Liver (tissue), 9 donors: ENCODE measurements around the gene SPATS2L. TPM values are rescaled to one million over a fixed set of nuclear protein-coding genes. Genes with fewer than 3 reads are reported as not detected.
A peak's percentile ranks its signal among the peaks of the same experiment; 100 is the strongest.

ENCODE experiments used
- DNase-seq: peaks from one replicate; pipeline ENCODE4 v3.0.0-alpha.2; 2017; ENCODE audit warnings: low spot score
- H3K27ac ChIP-seq, 2 donors: one replicate each; pipeline ENCODE4 v1.7.0; 2013; ENCODE audit warnings: inconsistent platforms in 2 of 2, low read length in 2 of 2, control low read depth in 1 of 2, low read depth in 1 of 2, mild to moderate bottlenecking in 1 of 2
- H3K27me3 ChIP-seq, 4 donors: one replicate each; pipeline versions ENCODE4 v1.6.1 to v1.7.0; 2013; ENCODE audit warnings: low read length in 3 of 4, inconsistent platforms in 1 of 4, mild to moderate bottlenecking in 1 of 4, moderate library complexity in 1 of 4; ENCODE audit not compliant: control insufficient read depth in 4 of 4, insufficient read depth in 4 of 4
- H3K36me3 ChIP-seq, 4 donors: one replicate each; pipeline versions ENCODE4 v1.6.1 to v1.7.0; 2013; ENCODE audit warnings: low read length in 3 of 4, mild to moderate bottlenecking in 3 of 4, low read depth in 1 of 4, moderate library complexity in 1 of 4; ENCODE audit not compliant: control insufficient read depth in 4 of 4, insufficient read depth in 3 of 4
- H3K4me1 ChIP-seq, 4 donors: one replicate each; pipeline versions ENCODE4 v1.6.1 to v1.7.0; 2013; ENCODE audit warnings: low read length in 3 of 4, mild to moderate bottlenecking in 3 of 4, moderate library complexity in 1 of 4; ENCODE audit not compliant: control insufficient read depth in 4 of 4, insufficient read depth in 4 of 4
- H3K4me3 ChIP-seq, 3 donors: one replicate each; pipeline versions ENCODE4 v1.6.1 to v1.7.0; 2013; ENCODE audit warnings: low read length in 3 of 3, control low read depth in 1 of 3, low read depth in 1 of 3, mild to moderate bottlenecking in 1 of 3
- H3K9ac ChIP-seq, 2 donors: one replicate each; pipeline ENCODE4 v1.7.0; 2013; ENCODE audit warnings: low read length in 2 of 2, mild to moderate bottlenecking in 2 of 2, moderate library complexity in 2 of 2, control low read depth in 1 of 2, low read depth in 1 of 2
- H3K9me3 ChIP-seq, 4 donors: one replicate each; pipeline versions ENCODE4 v1.6.1 to v1.7.0; 2013; ENCODE audit warnings: low read length in 3 of 4; ENCODE audit not compliant: control insufficient read depth in 4 of 4
- EGR1 ChIP-seq, 2 donors: IDR thresholded peaks; 2 replicates each; pipeline ENCODE4 v1.6.1; 2016 to 2018; ENCODE audit warnings: antibody characterized with exemption in 2 of 2, low read depth in 2 of 2
- FOXA1 ChIP-seq: IDR thresholded peaks from 2 replicates; pipeline ENCODE4 v1.6.1; 2016; ENCODE audit warnings: antibody characterized with exemption
- FOXA2 ChIP-seq: IDR thresholded peaks from 2 replicates; pipeline ENCODE4 v1.6.1; 2016; ENCODE audit warnings: antibody characterized with exemption
- GABPA ChIP-seq, 2 donors: IDR thresholded peaks in 1 of 2; conservative IDR thresholded peaks in 1 of 2; 2 replicates each; pipeline ENCODE4 v1.6.1; 2016; ENCODE audit warnings: antibody characterized with exemption in 2 of 2, mild to moderate bottlenecking in 1 of 2, moderate library complexity in 1 of 2
- HNF4A ChIP-seq, 2 donors: conservative IDR thresholded peaks; 2 replicates each; pipeline ENCODE4 v1.6.1; 2016; ENCODE audit warnings: antibody characterized with exemption in 2 of 2, mild to moderate bottlenecking in 2 of 2
- HNF4G ChIP-seq: IDR thresholded peaks from 2 replicates; pipeline ENCODE4 v1.6.1; 2016; ENCODE audit warnings: antibody characterized with exemption
- JUND ChIP-seq, 2 donors: IDR thresholded peaks; 2 replicates each; pipeline ENCODE4 v1.6.1; 2016; ENCODE audit warnings: antibody characterized with exemption in 2 of 2
- NR2F2 ChIP-seq: IDR thresholded peaks from 2 replicates; pipeline ENCODE4 v1.6.1; 2016; ENCODE audit warnings: antibody characterized with exemption
- RAD21 ChIP-seq, 2 donors: IDR thresholded peaks; 2 replicates each; pipeline ENCODE4 v1.6.1; 2016; ENCODE audit warnings: antibody characterized with exemption in 2 of 2, mild to moderate bottlenecking in 2 of 2
- RXRA ChIP-seq, 2 donors: IDR thresholded peaks; 2 replicates each; pipeline ENCODE4 v1.6.1; 2017 to 2018; ENCODE audit warnings: antibody characterized with exemption in 2 of 2, mild to moderate bottlenecking in 1 of 2
- SP1 ChIP-seq: IDR thresholded peaks from 2 replicates; pipeline ENCODE4 v1.6.1; 2018; ENCODE audit warnings: antibody characterized with exemption, mild to moderate bottlenecking
- TAF1 ChIP-seq: conservative IDR thresholded peaks from 2 replicates; pipeline ENCODE4 v1.6.1; 2016; ENCODE audit warnings: antibody characterized with exemption, mild to moderate bottlenecking
- YY1 ChIP-seq: IDR thresholded peaks from 2 replicates; pipeline ENCODE4 v1.6.1; 2016; ENCODE audit warnings: antibody characterized with exemption, mild to moderate bottlenecking
- WGBS: extraction: QIAGEN DNeasy Blood & Tissue Kit; methylation state at CpG from one replicate; pipeline ENCODE4 v1.1.7; 2013; 5-methylcytosine and 5-hydroxymethylcytosine counted together
- polyA plus RNA-seq, 2 donors: library from polyadenylated mRNA; stranded (reverse) in 1 of 2; unstranded in 1 of 2; fragments of 200-250 nt in 1 of 2; fragments of >200 nt in 1 of 2; fragmentation: Nextera tagmentation in 1 of 2; extraction: Ambion mirVana in 1 of 2; gene quantifications; one replicate each; pipeline versions ENCODE4 v1.2.1 to v1.2.3, GENCODE V29; 2013 to 2015
- total RNA-seq, 2 donors: library from RNA; depleted of rRNA; stranded (reverse); fragments of >200 nt; gene quantifications; one replicate each; pipeline ENCODE4 v1.2.3, GENCODE V29; 2014
- TF ChIP-seq, protein P1 (sequence below): fragments of 150-350 bp; IDR thresholded peaks from 2 replicates; pipeline ENCODE4 v1.5.1; 2017; ENCODE audit warnings: improper control_type of control experiment, low read depth, low read length; ENCODE audit not compliant: missing input control
- TF ChIP-seq, protein P2 (sequence below): IDR thresholded peaks from 2 replicates; pipeline ENCODE4 v1.6.1; 2016; ENCODE audit warnings: antibody characterized with exemption
- TF ChIP-seq, protein P3 (sequence below): IDR thresholded peaks from 2 replicates; pipeline ENCODE4 v1.6.1; 2016; ENCODE audit warnings: antibody characterized with exemption
- TF ChIP-seq, protein P4 (sequence below): IDR thresholded peaks from 2 replicates; pipeline ENCODE4 v1.6.1; 2016; ENCODE audit warnings: antibody characterized with exemption, mild to moderate bottlenecking
- TF ChIP-seq, protein P5 (sequence below): IDR thresholded peaks from 2 replicates; pipeline ENCODE4 v1.6.1; 2016; ENCODE audit warnings: antibody characterized with exemption
- donor health status: healthy.
- donor health status: healthy.
- donor health status: healthy.
- donor health status: healthy.
- donor health status: healthy.

The SPATS2L gene
- total and polyA plus RNA-seq, 4 donors = 31.4 to 49.9 (median 42.4) TPM

DNA sequence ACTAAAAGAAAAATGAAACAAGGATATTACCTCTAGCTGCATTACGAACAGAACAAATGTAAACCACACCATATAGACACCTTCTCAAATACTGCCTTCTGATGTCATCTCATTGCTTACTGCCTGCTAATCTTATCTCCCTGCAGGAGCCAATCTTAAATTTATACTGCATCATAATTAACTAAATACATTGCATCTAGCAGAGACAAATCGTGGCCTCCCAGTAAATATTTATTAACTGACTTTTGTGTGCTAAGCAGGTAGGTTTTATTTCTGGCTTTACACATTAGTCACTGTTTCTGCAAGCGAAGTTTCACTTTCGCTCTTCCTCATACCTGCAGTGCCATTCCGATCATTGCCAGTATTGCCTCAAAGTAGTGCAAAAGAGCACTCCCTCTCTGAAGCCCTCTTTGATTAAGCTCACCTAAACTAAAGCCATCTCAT lies 67.5 kb downstream of the SPATS2L start:
- DNase-seq = no peak
- peaks cover 16 to 60% (median 55%) of the 10 kb centered on the region in 4 donors for H3K4me1 ChIP-seq
- H3K27ac ChIP-seq = peak overlapping the region; percentile 70 to 92
- WGBS = 14% methylated on average over 5 of the region's 5 CpGs
- peak overlapping the region in 2 of 3 donors; percentile 29 to 40 for H3K4me3 ChIP-seq
- no peaks in the 10 kb centered on the region for H3K27me3 ChIP-seq
- H3K9me3 ChIP-seq = no peaks in the 10 kb centered on the region
- H3K9ac ChIP-seq = peak overlapping the region in 1 of 2 donors; percentile 17
- no peak for TF ChIP-seq SP1
- TF ChIP-seq JUND (IDR thresholded peaks at IDR 0.05) = peak; percentile 33 to 66
- TF ChIP-seq, protein P1, sequence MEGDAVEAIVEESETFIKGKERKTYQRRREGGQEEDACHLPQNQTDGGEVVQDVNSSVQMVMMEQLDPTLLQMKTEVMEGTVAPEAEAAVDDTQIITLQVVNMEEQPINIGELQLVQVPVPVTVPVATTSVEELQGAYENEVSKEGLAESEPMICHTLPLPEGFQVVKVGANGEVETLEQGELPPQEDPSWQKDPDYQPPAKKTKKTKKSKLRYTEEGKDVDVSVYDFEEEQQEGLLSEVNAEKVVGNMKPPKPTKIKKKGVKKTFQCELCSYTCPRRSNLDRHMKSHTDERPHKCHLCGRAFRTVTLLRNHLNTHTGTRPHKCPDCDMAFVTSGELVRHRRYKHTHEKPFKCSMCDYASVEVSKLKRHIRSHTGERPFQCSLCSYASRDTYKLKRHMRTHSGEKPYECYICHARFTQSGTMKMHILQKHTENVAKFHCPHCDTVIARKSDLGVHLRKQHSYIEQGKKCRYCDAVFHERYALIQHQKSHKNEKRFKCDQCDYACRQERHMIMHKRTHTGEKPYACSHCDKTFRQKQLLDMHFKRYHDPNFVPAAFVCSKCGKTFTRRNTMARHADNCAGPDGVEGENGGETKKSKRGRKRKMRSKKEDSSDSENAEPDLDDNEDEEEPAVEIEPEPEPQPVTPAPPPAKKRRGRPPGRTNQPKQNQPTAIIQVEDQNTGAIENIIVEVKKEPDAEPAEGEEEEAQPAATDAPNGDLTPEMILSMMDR = no peak
- peak; percentile 5 for TF ChIP-seq FOXA2
- TF ChIP-seq HNF4A (conservative IDR thresholded peaks at IDR 0.05) = peak; percentile 21 to 38
- no peak for TF ChIP-seq HNF4G
- no peak for TF ChIP-seq NR2F2
- TF ChIP-seq, protein P2, sequence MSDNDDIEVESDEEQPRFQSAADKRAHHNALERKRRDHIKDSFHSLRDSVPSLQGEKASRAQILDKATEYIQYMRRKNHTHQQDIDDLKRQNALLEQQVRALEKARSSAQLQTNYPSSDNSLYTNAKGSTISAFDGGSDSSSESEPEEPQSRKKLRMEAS = peak; percentile 31
- TF ChIP-seq TAF1 = no peak
- no peak for TF ChIP-seq GABPA (IDR thresholded peaks at IDR 0.05 in 1 of 2, conservative IDR thresholded peaks at IDR 0.05 in 1 of 2)
- no peak for TF ChIP-seq EGR1 (IDR thresholded peaks at IDR 0.05; ENCODE audit: low read depth in 2 of 2)
- TF ChIP-seq FOXA1 = no peak
- TF ChIP-seq, protein P3, sequence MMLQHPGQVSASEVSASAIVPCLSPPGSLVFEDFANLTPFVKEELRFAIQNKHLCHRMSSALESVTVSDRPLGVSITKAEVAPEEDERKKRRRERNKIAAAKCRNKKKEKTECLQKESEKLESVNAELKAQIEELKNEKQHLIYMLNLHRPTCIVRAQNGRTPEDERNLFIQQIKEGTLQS = peak; percentile 67
- peak; percentile 32 to 50 for TF ChIP-seq RAD21 (IDR thresholded peaks at IDR 0.05)
- TF ChIP-seq RXRA (IDR thresholded peaks at IDR 0.05) = peak in 1 of 2 donors; percentile 39
- TF ChIP-seq, protein P4, sequence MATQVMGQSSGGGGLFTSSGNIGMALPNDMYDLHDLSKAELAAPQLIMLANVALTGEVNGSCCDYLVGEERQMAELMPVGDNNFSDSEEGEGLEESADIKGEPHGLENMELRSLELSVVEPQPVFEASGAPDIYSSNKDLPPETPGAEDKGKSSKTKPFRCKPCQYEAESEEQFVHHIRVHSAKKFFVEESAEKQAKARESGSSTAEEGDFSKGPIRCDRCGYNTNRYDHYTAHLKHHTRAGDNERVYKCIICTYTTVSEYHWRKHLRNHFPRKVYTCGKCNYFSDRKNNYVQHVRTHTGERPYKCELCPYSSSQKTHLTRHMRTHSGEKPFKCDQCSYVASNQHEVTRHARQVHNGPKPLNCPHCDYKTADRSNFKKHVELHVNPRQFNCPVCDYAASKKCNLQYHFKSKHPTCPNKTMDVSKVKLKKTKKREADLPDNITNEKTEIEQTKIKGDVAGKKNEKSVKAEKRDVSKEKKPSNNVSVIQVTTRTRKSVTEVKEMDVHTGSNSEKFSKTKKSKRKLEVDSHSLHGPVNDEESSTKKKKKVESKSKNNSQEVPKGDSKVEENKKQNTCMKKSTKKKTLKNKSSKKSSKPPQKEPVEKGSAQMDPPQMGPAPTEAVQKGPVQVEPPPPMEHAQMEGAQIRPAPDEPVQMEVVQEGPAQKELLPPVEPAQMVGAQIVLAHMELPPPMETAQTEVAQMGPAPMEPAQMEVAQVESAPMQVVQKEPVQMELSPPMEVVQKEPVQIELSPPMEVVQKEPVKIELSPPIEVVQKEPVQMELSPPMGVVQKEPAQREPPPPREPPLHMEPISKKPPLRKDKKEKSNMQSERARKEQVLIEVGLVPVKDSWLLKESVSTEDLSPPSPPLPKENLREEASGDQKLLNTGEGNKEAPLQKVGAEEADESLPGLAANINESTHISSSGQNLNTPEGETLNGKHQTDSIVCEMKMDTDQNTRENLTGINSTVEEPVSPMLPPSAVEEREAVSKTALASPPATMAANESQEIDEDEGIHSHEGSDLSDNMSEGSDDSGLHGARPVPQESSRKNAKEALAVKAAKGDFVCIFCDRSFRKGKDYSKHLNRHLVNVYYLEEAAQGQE = no peak
- TF ChIP-seq, protein P5, sequence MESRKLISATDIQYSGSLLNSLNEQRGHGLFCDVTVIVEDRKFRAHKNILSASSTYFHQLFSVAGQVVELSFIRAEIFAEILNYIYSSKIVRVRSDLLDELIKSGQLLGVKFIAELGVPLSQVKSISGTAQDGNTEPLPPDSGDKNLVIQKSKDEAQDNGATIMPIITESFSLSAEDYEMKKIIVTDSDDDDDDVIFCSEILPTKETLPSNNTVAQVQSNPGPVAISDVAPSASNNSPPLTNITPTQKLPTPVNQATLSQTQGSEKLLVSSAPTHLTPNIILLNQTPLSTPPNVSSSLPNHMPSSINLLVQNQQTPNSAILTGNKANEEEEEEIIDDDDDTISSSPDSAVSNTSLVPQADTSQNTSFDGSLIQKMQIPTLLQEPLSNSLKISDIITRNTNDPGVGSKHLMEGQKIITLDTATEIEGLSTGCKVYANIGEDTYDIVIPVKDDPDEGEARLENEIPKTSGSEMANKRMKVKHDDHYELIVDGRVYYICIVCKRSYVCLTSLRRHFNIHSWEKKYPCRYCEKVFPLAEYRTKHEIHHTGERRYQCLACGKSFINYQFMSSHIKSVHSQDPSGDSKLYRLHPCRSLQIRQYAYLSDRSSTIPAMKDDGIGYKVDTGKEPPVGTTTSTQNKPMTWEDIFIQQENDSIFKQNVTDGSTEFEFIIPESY = no peak
- peak; percentile 28 for TF ChIP-seq YY1
- H3K36me3 ChIP-seq = no peaks in the 10 kb centered on the region
